COR-L47 (cell line): ENCODE measurements around the gene SEMA4A.
"Not testable (repeated sequence)": the region's sequence is repeated elsewhere in the genome, so short reads cannot be mapped to it uniquely, and the experiment has no call there.

ENCODE experiments used
- DNase-seq: peaks from one replicate; lab custom pipeline; 2025; lab: John Stamatoyannopoulos, UW

SEMA4A gene

DNA sequence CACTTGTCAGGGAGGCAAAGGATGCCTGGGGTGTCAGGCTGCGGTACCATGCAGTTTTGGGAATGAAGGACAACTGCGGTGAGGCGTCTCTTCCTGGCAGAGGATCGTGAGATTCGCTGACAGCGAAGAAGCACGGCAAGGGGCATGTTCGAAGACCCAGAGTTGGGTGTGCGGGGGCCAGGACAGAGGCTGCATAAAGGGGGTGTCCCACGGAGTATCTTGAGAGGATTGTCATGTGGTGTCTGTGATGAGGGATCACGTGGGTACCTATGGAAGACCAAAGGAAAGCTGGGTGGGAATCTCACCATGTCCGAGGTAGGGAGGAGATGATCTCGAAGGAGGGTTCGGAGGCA, 40.9 kb downstream of the SEMA4A start:
- DNase-seq = no peak

DNA sequence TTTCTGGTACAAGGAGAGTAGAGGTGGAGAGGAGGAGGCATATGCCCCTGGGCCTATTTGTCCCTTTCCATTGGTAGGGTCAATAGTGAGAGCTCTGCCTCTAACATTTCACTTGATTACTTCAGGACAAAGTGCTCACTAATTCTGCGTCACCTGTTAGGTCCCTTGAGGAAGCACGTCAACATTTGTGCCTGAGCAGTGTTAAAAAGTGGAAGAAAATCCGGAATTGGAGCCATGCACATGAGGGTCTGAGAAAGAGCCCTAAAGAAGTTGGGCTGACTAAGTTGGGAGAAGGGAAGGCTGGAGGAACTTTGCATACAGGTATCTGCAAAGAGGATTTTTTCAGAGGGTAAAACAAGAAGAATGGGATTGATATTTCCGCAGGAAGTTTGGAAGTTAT, 42.5 kb downstream of the SEMA4A start:
- no peak for DNase-seq

DNA sequence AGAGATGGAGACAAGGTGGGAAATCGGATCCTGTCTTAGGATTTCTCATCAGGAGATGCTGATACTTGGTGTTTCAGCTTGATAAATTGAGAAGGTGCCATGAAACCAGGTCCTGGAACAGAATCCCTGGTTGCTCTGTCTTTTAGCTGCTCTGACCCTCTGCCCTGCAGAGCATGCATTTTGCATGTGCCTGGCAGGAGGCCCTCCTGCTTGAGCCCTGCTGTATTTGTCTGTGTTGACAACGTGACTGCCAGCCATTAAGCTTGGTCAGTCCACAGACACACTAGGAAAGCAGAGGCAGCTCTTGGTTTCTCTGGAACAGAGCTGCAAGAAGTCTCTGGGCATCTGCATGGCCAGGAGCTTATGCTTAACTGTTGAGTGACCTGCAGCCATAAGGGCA, 43.1 kb downstream of the SEMA4A start:
- no peak for DNase-seq

DNA sequence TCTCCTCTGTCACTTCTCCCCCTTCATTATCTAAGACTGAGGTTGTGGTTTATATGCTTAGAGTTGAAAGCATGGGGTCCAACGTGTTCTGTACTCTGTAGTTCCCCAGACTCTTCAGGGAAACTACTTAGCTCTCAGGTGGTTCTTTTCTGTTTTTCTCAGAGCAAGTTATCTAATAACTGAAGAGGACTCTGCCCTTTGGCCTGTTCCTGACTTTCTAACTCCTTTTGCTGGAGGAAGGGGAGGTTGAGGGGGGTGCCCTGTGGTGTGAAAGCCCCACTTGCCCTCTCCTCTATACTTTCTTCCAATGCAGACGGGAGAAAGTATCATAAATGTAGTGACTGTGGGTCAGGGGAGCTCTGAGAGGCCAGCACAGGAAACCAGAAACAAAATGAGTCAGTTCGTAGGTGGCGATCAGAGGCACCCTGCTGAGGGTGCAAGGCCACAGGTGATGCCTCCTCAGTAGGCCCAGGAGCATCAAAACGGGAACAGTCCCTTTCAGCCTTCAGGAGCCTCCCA, 45.5 kb downstream of the SEMA4A start:
- no peak for DNase-seq

GRCh38 chr1:156200044-156200443, 46.7 kb downstream of the SEMA4A start:
- DNase-seq = no peak

GRCh38 chr1:156203331-156203730, 49.9 kb downstream of the SEMA4A start:
- no peak for DNase-seq

GRCh38 chr1:156204686-156205085, 51.3 kb downstream of the SEMA4A start:
- DNase-seq = no peak

DNA sequence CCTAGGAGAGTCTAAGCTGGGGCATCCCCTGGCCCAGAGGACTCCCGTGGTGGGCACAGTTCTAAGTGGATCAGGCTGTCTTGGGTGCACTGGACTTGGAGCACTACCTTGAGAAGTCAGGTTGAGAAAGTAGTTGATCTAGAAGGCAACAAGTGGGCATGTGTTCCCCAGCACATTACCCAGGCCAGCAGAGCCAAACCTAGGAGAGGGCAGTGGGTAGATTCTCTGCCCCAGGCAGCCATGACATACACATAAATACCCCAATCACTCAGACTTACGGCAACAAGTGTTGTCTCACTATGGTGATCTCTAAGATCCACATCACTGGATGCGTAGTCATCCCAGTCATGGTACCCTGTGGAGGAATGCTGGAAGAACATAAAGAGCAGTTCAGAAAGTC, 57.9 kb downstream of the SEMA4A start:
- DNase-seq = no peak

GRCh38 chr1:156212130-156212529, 58.7 kb downstream of the SEMA4A start:
- no peak for DNase-seq

GRCh38 chr1:156212833-156213643, 59.7 kb downstream of the SEMA4A start, which contains the start of gene PMF1:
Gene PMF1, plus strand, starts transcription at chr1:156213007. Its CDS starts 9 bp downstream, at chr1:156213016.
- DNase-seq = peak; percentile 96

- DNase-seq = no peak
Measured at GRCh38 chr1:156213644-156213966, 60.2 kb downstream of the SEMA4A start.

DNA sequence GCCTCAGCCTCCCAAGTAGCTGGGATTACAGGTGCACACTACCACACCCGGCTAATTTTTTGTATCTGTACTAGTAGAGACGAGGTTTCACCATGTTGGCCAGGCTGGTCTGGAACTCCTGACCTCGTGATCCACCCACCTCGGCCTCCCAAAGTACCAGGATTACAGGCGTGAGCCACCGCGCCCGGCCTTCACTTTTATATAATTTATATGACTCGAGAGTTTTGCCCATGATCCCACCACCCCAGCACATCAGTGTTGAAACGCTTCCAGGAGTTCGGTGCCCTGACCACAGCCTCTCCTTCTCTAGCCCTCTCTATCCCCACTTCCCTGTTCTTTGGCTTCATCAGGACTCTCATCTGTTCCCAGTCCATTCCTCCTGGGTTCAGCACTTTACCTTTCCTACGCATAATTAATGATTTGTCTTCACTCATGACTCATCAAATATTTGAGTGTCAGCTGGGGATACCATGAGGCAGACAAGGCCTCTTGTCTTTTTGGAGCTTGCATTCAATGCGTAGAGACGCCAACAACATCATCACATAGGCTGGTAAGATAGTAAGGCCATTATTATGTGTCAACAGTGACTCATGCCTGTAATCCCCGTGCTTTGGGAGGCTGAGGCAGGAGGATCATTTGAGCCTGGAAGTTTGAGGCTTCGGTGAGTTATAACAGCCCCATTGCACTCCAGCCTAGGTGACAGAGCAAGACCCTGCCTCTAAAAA, 60.8 kb downstream of the SEMA4A start:
- no peak for DNase-seq

- DNase-seq = not testable (repeated sequence)
Measured at GRCh38 chr1:156216361-156217086, 63.1 kb downstream of the SEMA4A start.

GRCh38 chr1:156217871-156218270, 64.5 kb downstream of the SEMA4A start:
- DNase-seq = no peak

DNA sequence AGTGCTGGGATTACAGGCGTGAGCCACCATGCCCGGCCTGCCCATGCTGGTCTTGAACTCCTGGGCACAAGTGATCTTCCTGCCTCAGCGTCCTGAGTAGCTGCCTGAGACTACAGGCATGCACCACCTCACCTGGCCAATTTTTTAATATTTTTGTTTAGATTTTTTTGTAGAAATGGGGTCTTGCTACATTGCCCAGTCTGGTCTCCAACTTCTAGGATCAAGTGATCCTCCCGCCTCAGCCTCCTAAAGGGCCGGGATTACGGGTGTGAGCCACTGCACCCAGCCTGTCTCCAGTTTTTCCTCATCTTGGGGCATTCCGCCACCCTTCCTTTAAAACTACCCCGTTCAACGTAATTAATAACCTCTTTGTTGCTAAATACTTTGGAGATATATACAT, 66.8 kb downstream of the SEMA4A start:
- DNase-seq = no peak

- no peak for DNase-seq
Measured at GRCh38 chr1:156221986-156222692, 68.8 kb downstream of the SEMA4A start.

DNA sequence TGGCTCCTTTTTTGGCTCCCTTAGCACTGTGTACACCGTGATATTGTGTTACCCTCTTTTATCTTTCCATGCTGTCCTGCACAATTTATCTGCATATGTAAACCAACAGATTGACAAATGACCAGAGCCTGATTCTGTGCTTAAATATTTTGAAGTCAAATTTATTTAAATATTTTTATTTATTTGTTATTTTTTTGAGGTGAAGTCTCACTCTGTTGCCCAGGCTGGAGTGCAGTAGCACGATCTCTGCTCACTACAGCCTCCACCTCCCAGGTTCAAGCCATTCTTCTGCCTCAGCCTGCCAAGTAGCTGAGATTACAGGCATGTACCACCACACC, 72.3 kb downstream of the SEMA4A start:
- DNase-seq = no peak

DNA sequence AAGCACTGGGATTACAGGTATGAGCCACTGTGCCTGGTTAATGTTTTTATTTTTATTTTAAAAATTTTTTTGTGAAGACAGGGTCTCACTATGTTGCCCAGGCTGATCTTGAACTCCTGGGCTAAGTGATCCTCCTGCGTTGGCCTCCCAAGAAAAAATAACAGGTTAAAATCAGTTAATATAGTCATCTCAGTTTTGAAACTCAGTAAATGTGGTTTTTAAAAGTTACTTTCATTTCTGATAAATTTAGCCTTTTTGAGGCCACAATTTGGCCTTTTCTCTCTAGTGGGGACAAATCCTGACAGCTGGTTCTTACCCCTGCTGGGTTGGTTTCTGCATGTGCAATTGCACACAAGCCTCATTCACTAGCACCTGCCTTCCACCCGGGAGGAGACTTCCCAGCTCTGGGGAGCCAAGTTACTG, 72.7 kb downstream of the SEMA4A start:
- no peak for DNase-seq

DNA sequence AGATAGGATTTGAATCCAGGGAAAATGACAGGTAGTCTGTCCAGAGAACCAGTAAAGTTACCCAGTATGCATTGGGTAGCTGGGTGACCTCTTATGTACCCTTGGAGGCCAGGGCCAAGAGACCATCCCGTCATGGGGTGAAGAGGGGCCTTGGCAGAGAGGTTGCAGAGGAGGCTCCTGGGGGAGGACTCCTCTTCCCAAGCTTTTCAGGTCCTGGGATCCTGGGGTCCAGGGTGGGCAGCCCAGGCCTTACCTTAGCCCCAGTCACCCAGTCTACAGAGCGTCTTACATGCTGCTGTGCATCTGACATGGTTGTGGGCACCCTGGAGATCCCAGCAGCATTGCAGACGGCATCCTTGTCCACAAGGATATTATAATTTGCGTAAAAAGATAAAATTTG, 73.4 kb downstream of the SEMA4A start:
- no peak for DNase-seq
